Tibial nerve (tissue), 4 donors: ENCODE data around the gene STARD13.

ENCODE experiments used
- EP300 ChIP-seq, 2 donors: sonication (generic); formaldehyde crosslinking; IDR thresholded peaks; one replicate each; pipeline ENCODE4 v1.6.1; 2017; ENCODE audit warnings: antibody characterized with exemption in 2 of 2, mild to moderate bottlenecking in 1 of 2
- POLR2A ChIP-seq, 2 donors: fragments of 450-650 bp; IDR thresholded peaks; one replicate each; pipeline ENCODE4 v1.6.1; 2017; ENCODE audit warnings: antibody characterized with exemption in 2 of 2, mild to moderate bottlenecking in 2 of 2, moderate library complexity in 2 of 2
- TF ChIP-seq, protein P1 (sequence below), 5 experiments: fragments of 200-600 bp in 3 of 5; fragments of 450-650 bp in 2 of 5; sonication (generic) in 3 of 5; IDR thresholded peaks; one replicate each; pipeline ENCODE4 v1.5.1; 2016 to 2019; ENCODE audit warnings: antibody characterized with exemption in 5 of 5, mild to moderate bottlenecking in 3 of 5, moderate library complexity in 2 of 5

DNA sequence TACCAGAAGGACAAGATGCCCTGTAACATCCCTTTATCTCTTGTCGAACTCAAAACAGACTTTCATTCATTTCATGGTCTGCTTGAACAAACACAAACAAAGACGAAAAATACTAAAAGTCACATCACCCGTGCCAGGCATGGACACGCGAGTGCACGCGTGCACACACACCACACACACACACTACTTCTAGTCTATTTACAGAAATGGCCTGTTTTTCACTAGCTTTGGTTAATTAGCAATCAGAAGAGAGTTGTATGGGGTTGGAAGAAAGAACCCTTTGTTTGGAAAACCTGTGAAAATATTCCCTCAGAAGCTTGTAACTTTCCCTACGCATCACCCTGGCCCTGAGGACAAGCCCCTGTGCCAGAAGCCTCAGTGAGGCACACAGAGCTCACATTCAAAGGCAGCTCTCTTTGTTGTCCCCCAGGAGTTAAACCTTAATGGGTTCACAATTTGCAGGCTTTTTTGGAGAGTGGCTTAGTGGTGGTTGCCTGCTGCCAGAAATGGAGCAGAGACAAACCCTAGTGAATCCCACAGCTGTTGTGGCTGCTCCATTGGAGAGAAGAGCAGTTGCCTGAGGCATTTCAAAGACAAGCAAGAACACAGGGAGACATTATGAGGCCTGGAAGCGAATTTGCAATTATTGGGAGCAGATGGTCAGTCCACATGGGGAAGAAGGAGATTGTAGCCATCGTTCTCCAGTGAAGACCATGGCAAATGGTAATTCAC lies 55.9 kb downstream of the STARD13 start:
- no peak for TF ChIP-seq POLR2A (IDR thresholded peaks at IDR 0.05)
- TF ChIP-seq, protein P1, sequence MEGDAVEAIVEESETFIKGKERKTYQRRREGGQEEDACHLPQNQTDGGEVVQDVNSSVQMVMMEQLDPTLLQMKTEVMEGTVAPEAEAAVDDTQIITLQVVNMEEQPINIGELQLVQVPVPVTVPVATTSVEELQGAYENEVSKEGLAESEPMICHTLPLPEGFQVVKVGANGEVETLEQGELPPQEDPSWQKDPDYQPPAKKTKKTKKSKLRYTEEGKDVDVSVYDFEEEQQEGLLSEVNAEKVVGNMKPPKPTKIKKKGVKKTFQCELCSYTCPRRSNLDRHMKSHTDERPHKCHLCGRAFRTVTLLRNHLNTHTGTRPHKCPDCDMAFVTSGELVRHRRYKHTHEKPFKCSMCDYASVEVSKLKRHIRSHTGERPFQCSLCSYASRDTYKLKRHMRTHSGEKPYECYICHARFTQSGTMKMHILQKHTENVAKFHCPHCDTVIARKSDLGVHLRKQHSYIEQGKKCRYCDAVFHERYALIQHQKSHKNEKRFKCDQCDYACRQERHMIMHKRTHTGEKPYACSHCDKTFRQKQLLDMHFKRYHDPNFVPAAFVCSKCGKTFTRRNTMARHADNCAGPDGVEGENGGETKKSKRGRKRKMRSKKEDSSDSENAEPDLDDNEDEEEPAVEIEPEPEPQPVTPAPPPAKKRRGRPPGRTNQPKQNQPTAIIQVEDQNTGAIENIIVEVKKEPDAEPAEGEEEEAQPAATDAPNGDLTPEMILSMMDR (IDR thresholded peaks at IDR 0.05): no peak
- peak in 1 of 2 donors; percentile 51 for TF ChIP-seq EP300 (IDR thresholded peaks at IDR 0.05)
